Upper lobe of left lung (tissue), 4 donors: Measurements from ENCODE around the gene KCNK2.

Experiments used
- POLR2A ChIP-seq, 4 donors: fragments of 450-650 bp; IDR thresholded peaks; one replicate each; pipeline ENCODE4 v1.5.1; 2016 to 2017; ENCODE audit warnings: antibody characterized with exemption in 4 of 4, mild to moderate bottlenecking in 2 of 4
- POLR2AphosphoS5 ChIP-seq, 2 donors: sonication (generic); formaldehyde crosslinking; IDR thresholded peaks; one replicate each; pipeline ENCODE4 v1.5.1; 2017; ENCODE audit warnings: antibody characterized with exemption in 2 of 2

DNA sequence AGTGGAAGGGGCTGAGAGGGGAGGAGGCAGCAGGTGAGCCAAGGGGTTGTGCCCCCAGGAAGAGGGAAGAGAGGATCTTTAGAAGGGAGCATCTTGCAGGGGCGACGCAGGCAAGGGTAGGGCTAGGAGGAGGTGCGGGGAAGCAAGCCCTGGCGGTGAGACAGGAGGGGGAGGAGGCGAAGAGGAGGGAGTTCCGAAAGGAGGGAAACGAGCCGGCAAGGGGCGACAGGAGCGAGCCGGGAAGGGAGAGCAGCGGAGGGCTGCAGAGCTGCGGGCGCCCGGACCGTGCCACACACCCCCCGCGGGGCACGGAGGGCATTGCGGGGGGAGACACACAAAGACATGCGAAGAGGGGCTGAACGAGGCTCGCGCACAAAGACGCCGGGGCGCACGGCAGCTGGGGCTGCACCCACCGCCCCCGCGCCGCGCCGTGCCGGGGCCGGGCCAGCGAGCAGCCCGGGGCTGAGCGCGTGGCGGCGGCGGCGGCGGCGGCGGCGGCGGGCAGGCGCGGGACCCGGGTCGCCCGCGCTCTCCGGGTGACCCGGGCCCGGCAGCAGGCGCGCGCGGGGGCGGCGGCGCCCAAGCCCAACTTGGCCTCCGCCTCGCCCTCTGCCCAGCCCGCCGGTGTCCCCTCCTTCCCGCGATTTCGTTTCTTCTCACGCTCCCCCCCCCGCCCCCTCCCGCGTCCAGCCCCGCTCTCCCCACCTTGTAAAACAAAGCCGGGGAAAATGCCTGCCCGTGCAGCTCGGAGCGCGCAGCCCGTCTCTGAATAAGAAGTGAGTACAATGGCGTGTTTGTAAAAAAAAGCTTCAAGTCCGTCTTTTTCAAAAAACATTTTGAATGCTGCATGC is at the start of gene KCNK2:
- TF ChIP-seq POLR2A (IDR thresholded peaks at IDR 0.05) (no peak), POLR2AphosphoS5 (IDR thresholded peaks at IDR 0.05) (no peak)
